HG03139 (cell line): ENCODE results near the gene SLC25A26.
"Not testable (repeated sequence)": the region's sequence is repeated elsewhere in the genome, so short reads cannot be mapped to it uniquely, and the experiment has no call there.

ENCODE experiments used
- ATAC-seq: cut with Tn5 transposase; IDR thresholded peaks from one replicate; pipeline ENCODE4 v1.9.1; 2021; ENCODE audit not compliant: unreplicated experiment

SLC25A26 gene

DNA sequence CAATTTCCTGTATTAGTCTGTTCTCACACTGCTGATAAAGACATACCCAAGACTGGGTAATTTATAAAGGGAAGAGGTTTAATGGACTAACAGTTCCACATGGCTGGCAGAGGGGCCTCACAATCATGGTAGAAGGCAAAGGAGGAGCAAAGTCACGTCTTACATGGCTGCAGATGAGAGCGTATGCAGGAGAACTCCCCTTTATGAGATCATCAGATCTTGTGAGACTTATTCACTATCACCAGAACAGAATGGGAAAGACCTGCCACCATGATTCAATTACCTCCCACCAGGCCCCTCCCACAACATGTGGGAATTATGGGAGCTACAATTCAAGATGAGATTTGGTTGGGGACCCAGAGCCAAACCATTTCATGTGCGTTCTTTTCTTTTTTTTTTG lies 5.3 kb downstream of the SLC25A26 start:
- not testable (repeated sequence) for ATAC-seq

DNA sequence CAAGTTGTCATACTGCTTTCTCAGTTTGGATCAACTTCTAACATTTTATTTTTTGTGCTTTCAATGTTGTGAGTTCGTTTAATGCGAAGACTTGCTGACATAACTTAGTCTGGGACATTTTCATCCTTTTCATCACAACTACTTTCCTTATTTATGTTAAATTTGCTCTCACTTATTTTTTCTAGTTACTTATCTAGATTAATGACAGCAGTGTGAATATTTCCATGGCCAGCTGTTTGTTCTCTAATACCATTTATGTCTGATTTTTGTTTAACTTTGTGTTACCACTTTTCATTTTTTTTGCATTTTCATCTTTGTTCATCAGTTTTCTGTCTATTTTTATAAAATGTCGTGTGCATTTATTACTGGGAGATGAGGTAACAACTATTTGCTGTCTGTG lies 6.2 kb downstream of the SLC25A26 start:
- no peak for ATAC-seq

DNA sequence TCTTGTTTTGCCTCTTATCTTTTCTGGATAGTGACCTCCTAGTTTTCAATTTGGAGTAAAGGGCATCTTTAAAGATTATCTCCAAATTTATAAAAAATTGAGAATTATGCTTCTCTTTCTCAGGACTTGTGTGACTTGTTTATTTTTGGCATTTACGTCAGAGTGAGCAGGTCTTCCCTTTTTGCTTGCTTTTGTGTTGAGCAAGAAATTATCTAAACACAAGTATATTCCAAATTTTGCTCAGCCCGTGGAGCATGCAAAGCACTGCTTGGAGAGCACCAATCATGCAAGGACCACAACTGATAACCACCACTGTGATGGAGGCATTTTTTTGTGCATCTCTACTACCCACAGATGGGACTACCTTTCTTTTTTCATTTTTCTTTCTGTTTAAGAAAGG lies 7.1 kb downstream of the SLC25A26 start:
- ATAC-seq, result no peak

DNA sequence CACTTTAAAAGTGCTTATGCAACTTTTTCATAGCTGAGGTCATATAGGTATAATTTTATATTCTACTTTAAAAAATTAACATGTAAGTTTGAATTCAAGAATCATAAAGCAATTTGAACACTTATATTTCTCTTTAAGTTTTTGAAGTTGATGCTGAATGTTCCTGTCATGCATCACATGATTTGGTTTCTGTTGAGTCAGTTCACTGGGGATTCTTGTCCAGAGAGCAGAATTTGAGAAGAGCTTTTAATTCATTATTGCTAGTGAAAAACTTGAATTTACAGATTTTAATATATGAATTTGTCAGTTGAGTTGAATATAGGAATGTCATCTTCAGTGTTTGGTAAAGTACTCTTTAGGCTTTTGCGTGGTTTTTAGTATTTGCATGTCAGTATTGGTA lies 7.9 kb downstream of the SLC25A26 start:
- no peak for ATAC-seq

DNA sequence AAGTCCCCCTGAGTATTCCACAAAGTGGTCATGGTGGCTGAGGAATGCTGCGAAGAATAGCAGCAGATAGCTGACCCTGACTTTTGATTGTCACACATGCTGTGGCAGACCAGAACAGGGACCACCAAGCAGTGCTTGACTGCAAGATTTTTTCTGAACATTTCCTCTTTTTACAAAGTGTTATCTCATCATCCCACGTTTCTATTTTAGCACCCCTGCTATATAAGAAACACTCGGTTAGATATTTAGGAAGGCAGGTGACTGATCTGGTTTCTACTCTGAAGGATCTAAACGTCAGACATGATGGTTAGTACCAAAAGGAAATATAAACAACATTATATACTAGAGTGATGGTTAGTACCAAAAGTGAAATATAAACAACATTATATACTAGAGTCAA lies 9.1 kb downstream of the SLC25A26 start:
- no peak for ATAC-seq

DNA sequence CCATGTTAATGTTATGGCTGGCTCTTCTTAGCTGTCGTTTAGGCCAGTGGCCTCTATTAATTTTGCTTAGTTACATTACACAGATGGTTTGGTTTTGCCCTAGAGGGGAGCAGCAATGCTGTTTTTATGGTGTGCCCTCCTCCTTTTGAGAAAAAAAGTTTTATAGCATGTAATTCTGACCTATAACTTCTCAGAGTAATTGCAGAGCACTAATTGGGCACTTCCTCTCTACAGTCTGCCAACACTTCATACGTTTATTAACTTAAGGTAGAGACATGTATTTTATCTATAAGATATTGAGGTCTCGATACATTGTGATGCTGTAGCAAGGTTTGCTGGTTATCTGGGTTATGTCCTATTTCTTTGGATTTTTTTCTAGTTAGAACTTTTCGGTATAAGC lies 12.2 kb downstream of the SLC25A26 start:
- ATAC-seq, result no peak

DNA sequence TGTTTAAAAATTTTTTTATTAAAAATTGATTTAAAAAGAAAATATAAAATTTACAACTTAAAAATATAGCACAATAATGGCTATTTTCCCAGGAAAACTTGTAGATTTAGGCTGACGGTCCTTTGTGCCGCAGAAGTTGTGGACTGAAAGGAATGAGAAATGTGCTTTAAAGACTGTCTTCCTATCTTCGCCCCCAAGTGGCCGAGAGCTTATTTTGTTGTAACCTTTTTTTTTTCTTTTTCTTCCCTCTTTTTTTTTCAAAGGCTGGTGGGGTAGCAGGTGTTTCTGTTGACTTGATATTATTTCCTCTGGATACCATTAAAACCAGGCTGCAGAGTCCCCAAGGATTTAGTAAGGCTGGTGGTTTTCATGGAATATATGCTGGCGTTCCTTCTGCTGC lies 15.5 kb downstream of the SLC25A26 start:
- no peak for ATAC-seq

DNA sequence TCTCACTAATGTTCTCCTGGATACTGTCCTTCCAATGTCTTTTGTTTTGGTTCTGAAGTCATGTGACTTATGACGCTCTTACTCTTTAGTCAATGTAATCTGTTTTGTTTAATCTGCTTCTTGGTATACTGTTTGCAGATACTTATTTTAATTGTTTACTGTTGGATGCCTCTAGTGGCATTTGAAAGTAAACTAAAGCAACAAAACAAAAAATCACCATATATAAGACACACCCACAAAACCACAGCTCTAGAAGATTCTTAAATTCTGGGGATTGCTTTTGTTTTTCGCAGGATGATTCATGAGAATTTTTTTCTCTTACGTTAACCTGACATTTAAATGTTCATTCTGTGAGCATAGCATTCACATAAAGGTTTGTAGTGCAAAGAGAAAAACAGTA lies 16.8 kb downstream of the SLC25A26 start:
- no peak for ATAC-seq

DNA sequence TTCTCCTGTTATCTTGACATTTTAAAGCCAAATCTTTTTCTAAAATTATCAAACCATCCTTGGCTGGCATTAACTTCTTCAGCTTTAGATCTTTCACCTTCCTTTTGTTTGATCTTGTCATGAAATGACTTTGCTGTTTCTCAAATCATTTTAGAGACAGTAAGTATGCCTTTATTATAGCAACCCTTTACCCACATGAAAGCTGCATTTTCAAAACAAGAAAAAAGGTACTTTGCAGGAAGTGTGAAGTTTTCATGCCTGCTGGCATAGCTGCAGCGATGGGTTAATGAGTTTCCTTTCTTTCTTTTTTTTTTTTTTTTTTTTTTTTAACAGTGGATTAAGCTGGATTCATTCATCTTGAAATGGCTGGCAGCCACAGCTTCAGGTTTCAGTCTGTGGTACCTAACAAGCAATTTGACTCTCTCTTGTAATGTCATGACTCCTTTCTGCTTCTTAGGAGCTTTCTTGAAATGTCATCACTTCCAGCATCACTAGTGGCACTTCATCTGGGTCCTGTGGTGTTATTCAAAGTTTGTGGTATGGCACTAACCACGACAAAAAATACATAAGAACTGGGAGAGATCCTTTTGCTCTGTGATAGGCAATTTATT lies 18.8 kb downstream of the SLC25A26 start:
- ATAC-seq, result no peak

DNA sequence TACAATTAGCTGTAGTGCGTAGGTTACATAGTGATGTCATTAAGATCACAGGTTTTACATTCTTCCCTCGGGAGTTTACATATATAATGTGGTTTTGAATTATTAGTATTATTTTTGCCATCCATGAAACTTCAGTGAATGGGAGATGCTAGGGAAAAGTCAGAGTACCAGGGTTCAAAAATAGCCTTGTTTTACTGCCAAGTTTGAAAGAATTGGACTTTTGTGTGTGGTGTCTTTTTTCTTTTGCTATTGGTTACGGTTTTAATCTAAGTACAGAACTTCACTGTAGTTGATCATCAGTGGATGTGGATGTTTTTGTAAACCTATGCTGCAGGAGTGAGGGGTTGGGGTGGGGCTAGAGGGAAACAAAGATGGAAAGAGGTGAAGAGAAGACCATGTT lies 20.7 kb downstream of the SLC25A26 start:
- no peak for ATAC-seq

DNA sequence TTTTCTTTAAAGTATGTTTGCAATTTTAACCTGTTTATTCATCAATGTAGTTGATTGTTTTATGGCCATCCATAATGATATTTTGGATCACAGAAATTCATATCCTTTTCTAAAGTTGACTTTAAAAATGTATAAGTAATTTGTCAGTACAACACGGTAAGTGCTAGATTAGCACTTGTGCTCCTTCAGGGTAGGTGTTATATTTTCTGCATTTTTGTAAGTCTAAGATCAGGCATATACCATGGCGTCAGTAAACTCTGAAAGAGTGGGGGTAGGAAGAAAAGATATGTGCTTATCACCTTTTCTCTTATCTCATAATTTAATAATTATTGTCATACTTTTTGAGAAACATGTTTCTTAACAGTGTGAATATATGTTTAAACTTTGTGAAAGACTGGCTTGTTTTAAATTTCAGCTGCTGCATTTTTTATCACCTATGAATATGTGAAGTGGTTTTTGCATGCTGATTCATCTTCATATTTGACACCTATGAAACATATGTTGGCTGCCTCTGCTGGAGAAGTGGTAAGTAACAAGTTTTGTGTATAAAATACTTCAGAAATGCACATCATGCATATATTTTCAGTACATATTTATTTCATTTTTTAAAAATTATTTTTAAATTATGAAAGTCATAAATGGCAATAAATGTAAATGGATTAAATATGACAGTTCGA lies 22.1 kb downstream of the SLC25A26 start:
- no peak for ATAC-seq

DNA sequence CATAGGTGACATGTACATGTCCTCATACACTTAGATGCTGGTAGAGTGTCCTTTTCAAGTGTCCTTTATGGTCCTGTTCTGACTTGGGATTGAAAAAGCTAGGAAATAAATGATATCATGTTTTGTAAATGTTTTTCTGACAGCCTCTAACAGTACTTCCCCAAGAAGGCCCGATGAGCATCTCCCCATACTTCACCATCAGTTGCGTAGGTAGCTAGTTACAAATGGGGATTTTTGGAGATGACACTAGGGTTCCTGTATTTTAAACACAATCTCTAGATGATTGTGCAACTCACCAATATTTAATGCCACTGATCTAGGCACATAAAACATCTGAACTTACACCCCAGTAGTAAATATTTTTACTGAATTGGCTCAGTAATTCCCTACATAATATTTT lies 27.8 kb downstream of the SLC25A26 start:
- ATAC-seq, result no peak

DNA sequence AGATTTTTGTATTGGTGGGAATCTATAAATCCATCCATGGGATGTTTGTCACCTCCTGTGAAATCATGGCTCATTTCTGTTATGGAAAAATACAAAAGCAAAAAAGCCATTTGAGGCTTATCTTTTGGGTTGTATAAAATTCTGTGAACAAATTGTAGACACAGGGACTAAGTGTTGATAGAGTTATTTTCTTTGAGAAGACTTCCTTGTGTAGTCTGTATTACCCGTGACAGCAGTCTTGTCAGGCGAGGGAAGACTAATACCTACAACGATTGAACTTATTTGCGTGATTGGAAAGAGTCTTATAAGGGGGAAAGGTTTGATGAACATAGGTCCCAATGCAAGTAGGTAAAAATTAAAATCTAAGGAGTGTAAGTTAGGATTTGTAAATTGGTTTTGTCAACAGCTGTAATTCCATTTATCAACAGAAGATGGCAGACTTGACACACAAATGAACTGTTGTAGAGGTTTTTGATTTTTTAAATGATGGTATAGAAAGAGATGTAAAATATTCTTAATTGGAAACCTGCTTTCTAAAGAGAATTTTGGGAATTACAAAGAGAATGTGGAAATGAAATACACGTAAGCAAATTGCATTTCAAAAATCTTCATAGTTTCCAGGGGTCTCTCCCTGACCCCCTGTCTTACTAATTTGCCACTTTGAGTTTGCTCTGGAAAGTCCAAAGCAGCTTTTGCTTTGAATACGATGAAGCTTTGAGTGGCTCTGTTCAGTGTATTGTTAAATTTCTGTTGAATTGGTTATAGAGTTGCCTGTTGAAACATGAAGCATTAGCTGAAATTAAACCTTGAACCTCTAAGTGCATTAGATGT lies 33.2 kb downstream of the SLC25A26 start:
- ATAC-seq, result no peak

DNA sequence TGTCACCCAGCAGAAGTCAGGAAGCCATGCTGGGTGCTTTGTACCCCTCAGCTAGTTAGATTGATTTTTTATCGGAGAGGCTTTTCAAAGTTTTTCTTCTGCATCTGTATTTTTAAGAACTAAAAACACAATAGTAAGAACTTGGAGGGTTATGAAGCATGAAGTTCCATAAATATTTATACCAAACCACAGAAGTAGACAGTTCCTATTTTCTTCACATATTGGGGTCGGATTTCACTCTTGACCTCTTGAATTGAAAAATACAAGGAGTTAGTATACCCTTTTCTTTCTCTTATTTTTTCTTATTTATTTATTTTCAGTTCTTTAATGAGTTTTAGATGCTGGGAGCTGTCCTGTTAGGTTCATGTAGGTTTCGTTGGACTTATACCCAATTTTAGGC lies 35.1 kb downstream of the SLC25A26 start:
- ATAC-seq, result no peak

DNA sequence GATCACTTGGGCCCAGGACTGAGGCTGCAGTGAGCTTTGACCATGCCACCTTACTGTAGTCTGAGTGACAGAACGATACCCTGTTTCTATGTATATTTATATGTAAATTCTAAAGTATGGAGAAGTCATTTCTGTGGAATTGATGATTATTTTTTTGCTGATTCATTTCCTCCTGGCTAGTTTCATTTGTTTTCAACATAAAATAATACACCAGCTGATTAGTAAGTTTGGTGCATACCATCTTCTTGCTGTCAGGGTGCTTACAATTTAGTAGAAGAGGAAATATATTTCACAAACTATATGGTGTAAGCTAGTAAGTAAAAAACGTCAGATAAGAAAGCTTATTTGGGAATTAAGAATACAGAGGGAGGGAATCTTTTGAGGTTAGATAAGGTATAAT lies 36.0 kb downstream of the SLC25A26 start:
- no peak for ATAC-seq

DNA sequence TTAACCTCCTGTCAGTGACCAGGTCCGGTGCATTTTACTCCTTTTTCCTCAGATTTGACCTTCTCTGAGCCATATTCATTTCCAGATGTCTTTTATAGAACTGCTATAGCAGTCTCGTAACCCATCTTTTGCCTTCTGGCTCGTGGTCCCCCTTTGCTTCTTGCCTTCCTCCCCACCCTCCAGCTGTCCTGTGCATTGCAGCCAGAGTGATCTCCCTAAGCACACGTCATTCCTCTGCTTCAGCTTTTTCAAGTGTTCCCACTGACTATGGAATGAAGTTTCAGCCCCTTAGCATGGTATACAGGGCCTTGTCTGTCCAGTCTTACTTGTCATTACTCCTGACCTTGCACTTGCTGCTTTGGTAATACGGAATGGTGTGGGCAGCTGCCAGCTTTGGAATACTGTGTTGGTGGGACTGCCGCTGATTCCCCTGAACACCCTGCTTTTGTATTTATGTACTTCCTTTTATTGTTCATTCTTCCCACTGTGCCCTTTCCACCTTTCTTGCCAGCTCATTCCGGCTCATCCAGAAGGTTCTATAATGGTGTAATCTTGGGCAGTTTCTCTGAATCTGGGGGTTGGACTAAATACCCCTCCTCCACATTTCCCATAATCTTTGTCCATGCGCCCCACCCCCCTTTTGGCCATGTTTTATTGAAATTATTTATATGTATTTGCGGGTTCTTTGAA lies 38.9 kb downstream of the SLC25A26 start:
- no peak for ATAC-seq

DNA sequence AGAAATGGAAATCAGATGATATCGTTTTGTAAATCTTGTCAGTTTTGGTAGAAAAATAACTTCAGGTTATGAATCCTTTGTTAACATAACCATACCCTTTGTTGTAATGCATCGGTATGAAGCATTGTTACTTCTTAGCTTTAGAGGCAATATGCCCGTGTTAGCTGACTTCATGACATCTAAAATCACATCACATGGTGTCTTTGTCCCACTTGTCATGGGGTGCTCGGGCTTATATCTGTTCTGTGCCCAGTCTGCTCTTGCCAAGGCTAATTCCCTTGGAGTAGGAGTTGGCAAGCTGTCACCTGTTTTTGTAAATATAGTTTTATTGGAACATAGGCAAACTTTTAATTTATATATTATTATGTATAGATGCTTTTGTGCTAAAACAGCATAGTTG lies 39.6 kb downstream of the SLC25A26 start:
- ATAC-seq, result no peak

DNA sequence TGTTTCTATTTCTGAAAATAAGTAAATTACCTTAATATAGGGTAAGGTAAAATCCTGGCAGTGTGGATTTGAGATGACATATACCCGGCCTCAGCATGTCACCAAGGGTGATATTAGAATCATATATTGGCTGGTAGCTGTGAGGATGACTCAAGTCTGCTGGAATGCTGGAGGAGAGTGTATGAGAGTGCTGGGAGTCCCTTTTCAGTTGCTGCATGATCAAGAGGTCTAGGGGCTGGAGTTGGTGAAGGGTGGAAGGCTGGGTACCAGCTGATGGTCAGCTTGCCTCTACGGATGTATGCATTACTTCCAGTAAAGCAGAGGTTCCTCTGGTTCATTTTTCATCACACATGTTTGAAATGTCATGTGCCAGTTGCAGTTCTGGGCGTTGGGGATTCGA lies 40.6 kb downstream of the SLC25A26 start:
- no peak for ATAC-seq

DNA sequence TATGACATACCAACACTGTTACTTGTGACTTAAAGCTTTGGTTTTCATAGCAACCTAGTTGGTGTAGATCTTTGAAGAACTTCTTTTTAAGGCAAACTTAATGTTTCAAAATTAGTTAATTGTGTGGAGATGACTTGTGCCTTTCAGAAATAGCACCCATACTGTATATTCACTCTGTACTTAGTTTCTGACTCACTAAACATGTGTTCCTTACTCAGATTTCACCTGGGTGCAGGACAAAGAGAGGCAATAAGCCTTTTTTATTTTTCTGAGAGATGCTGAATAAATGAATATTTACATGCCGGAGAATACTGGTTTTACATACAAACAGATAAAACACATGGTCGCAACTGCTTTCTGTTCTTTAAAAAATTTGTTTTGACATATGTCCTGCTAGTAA lies 44.8 kb downstream of the SLC25A26 start:
- ATAC-seq, result no peak

DNA sequence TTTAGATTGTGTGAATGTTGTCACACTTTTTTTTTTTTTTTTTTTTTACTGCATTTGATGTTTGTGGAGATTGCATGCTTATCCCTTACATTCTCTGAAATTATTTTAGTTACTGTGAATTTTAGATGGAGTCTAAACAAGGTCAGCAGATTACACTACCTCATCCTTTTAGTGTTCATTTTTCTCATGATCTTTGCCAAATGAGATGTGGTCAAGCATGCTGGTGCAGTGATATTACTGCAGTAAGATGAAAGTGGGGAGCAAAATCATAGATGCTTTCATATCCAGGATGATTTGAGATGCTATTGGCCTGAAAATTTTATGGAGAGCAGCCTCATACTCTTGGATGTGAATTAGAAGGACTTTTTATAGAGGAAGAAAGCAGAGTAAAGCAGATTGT lies 45.8 kb downstream of the SLC25A26 start:
- ATAC-seq, result no peak

DNA sequence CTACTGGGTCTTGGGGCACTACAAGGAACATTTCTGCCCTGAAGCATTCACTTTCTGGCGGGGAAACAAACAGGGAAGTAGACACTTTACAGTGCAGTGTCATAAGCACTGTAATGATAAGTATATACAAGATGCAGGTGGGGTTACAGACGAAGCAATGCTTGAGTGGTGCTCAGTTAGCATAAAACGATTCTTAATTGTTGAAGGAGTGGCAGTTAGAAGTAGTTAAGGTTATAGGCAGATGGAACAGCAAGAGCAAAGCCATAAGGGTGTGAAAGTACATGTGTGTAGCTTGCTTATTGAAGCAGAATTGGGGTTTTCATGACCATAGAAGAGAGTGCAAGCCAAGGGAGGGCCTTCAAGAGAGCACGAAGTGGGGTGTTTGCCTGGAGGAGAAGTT lies 46.2 kb downstream of the SLC25A26 start:
- no peak for ATAC-seq

DNA sequence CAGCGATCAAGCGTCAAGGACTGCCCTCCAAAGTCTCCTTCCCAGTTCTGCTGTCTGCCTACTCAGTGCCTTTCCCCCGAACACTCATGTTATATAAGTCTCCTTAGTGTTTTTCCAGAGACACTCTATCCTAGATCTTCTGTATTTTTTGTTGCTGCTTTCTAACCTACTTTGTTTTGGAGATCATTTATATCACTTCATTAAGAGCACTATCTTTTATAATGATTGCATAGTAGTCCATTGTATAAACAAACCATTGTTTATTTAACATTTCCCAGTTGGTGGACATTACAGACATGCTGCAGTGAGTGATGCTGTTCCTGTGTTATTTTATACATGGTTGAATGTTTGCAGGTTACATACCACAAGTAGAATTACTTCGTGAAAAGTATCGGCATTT lies 47.1 kb downstream of the SLC25A26 start:
- ATAC-seq, result no peak
